ENCODE results near the gene SLC25A28.

SLC25A28 gene, protein sequence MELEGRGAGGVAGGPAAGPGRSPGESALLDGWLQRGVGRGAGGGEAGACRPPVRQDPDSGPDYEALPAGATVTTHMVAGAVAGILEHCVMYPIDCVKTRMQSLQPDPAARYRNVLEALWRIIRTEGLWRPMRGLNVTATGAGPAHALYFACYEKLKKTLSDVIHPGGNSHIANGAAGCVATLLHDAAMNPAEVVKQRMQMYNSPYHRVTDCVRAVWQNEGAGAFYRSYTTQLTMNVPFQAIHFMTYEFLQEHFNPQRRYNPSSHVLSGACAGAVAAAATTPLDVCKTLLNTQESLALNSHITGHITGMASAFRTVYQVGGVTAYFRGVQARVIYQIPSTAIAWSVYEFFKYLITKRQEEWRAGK

GRCh38 chr10:99619851-99620710 lies at the start of gene SLC25A28:
Gene SLC25A28, minus strand, starts transcription at chr10:99620439. Its CDS starts 104 bp downstream, at chr10:99620335.
- DNase-seq: peak; percentile 98

- no peak for DNase-seq
Observed at GRCh38 chr10:99667108-99667751, 47.0 kb upstream of the SLC25A28 start.

GRCh38 chr10:99665304-99665703 lies 45.1 kb upstream of the SLC25A28 start:
- DNase-seq: no peak

- DNase-seq: no peak
Observed at GRCh38 chr10:99661377-99661763, 41.1 kb upstream of the SLC25A28 start.

GRCh38 chr10:99660662-99661376 lies 40.6 kb upstream of the SLC25A28 start:
- no peak for DNase-seq

DNA sequence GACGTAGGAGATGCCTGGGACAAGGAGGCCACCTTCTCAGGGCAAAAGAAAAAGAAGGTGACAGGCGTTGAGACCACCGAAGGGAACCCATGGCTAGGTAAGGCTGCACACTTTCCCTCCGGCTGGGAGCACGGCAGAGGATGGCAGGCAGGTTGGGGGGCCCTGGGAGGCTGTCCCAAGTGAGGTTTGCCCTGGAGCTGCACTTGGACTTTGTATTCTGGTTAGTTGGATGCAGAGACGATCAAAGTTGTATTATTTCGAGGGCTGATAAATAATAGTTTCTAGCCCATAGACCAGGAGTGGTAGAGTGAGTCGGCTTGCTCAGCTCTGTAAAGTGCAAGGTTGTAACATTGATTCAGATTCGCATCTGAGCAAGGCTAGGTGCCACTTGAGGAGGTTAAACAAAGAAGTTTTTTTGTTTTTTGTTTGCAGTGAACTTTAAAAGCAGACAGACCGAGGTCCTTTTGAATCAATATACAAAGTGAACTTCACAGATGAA lies 39.7 kb upstream of the SLC25A28 start:
- no peak for DNase-seq

- peak; percentile 95 for DNase-seq
Observed at GRCh38 chr10:99659031-99659867, 39.0 kb upstream of the SLC25A28 start, which contains the start of gene ENTPD7. Gene ENTPD7, plus strand, starts transcription at chr10:99659509. Its CDS starts 448 bp downstream, at chr10:99659957.

GRCh38 chr10:99658622-99659030 lies 38.4 kb upstream of the SLC25A28 start:
- DNase-seq: peak; percentile 44

DNA sequence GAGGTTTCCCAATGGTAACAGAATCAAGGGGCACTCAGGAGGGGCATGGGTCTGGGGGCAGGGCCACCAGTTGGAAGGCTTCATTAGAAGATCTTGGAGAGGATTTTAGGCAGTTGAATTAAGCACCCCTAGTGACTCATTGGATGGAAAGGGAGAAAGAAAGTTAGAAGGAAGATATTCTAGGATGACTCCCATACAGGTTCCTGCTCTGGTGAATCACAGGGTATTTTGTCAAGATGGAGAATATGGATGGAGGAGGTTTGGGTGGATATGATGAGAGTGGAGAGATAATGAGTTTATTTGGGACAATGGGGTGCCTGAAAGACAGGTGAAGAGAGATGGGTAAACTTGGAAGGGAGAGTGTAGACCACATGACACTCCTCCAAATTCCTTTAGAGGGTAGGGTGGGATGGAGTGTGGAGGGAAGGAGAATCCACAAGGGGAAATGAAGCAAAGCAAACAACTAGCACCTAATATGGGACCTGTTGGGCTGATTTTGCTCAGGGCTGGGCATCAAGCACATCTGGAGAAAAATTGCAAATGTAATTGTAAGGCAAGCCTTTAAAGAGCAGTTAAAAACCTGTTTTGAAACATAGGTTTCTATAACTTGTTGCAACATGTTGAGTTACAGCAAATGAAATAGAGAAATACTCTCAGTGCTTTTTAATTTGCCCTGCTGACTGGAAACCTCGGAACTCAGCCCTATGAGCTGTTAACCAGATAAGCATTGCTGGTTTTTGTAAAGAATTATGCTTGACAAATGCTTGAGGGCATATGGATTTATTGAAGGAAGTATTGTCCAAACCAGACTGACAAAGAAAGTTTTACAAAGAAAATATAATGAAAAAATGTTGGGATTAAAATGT lies 36.2 kb upstream of the SLC25A28 start:
- DNase-seq: no peak

- no peak for DNase-seq
Observed at GRCh38 chr10:99654390-99655175, 34.3 kb upstream of the SLC25A28 start.

DNA sequence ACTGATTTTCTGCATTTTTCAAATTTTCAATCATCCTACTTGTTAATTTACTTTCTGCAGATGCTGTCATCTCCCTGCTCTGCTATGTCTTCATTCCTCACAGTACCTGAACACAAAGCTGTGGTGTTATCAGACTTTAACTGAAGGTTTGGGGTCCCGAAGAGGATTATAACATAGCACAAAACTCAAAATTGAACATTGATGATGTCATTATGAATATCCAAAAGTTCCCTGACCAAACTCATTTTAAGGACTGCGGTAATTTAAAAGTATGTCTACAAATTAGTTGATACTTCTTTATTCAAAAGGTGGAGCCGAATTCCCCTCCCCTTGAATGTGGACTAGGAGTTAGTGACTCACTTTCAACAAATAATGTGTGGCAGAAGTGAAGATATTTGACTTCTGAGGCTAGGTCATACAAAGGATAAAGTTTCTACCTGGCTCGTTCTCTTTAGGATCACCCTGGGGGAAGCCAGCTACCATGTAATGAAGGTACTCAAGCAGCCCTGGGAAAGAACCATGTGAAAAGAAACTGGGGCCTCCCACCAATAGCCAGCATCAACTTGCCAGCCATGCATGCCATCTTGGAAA lies 32.7 kb upstream of the SLC25A28 start:
- DNase-seq: no peak

GRCh38 chr10:99648717-99649116 lies 28.5 kb upstream of the SLC25A28 start:
- DNase-seq: no peak

DNA sequence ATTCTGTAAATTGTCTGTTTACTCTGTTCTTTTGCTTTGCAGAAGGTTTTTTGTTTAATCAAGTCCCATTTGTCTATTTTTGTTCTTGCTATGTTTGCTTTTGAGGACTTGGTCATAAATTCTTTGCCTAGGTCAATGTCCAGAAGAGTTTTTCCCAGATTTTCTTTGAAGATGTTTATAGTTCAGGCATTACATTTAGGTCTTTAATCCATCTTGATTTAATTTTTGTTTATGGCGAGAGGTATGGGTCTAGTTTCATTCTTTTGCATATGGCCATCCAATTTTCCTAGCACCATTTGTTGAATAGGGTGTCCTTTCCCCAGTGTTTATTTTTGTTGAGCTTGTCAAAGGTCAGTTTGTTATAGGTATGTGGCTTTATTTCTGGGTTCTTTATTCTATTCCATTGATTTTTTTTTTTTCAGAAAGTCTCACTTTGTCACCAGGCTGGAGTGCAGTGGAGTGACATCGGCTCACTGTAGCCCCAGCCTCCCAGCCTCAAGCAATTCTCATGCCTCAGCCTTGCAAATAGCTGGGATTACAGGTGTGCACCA lies 27.4 kb upstream of the SLC25A28 start:
- DNase-seq: no peak

DNA sequence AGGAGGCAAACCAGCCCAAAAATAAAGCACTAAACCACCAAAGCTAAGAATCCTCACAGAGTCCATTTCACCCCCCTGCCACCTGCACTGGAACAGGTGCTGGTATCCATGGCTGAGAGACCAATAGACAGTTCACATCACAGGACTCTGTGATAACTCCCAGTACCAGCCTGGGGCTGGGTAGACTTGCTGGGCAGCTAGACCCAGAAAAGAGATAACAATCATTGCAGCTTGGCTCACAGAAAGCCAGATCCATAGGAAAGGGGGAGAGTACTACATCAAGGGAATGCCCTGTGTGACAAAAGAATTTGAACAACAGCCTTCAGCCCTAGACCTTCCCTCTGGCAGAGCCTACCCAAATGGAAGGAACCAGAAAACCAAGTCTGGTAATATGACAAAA lies 13.6 kb upstream of the SLC25A28 start:
- DNase-seq: no peak

DNA sequence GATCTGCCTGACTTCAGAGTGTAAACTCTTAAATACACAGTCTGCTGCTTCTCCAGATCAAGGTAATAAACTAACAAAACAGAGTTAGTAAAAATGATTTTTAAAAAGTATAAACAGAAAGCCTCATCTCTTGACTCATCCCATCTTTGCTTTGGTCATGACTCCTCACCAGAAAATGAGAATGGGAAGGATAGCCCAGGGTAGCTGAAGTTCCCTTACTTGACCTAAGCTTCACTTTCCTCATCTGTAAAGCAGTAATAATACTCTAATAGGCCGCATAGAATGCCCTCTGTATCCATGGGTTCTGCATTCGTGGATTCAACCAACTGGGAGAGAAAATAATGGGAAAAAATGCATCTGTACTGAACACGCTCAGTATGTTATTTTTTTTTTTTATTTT lies 11.3 kb upstream of the SLC25A28 start:
- no peak for DNase-seq

DNA sequence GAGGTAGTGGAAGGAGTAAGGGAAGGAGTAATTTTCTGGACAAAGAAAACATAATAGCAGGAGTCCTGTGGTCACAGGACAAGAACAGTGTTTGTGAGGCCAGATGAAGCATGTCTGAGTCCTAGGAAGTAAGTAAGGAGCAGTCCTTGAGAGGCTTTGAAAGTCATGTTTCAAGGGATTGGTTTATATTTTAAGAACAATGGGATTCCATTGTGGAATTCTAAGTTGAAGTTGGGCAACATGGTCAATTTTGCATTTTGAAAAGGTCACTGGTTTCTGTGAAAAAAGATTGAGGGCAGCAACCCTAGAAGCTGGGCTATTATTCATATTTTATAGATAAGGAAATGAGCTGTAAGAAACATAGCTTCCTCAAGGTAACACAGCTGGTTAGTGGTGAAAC lies 10.8 kb upstream of the SLC25A28 start:
- DNase-seq: no peak

- no peak for DNase-seq
Observed at GRCh38 chr10:99630433-99630832, 10.2 kb upstream of the SLC25A28 start.

DNA sequence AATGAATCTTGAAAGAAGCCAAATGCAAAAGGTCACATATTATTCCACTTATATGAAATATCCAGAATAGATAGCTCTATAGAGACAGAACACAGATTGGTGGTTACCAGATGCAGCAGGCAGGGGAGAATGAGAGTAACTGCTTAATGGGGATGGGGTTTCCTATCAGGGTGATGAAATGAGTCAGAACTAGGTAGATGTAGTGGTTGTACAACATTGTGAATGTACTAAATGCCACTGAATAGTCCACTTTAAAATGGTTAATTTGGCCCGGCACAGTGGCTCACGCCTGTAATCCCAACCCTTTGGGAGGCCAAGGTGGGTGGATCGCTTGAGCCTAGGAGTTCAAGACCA lies 9.4 kb upstream of the SLC25A28 start:
- DNase-seq: no peak
